ENCODE results near the gene FIG4. TPM values are rescaled to one million over a fixed set of nuclear protein-coding genes. Genes with fewer than 3 reads are reported as not detected.
"Not testable (repeated sequence)": the region's sequence is repeated elsewhere in the genome, so short reads cannot be mapped to it uniquely, and the experiment has no call there.

FIG4 gene
- total RNA-seq, 1 donor from 2014 or later, result 15.3 TPM

- DNase-seq, result no peak
These were observed 105.0 kb downstream of the FIG4 start for GRCh38 chr6:109795994-109796555.

GRCh38 chr6:109799129-109799528 is 108.0 kb downstream of the FIG4 start:
- DNase-seq, result no peak

GRCh38 chr6:109799664-109800063 is 108.6 kb downstream of the FIG4 start:
- DNase-seq, result no peak

- no peak for DNase-seq
These were observed 109.7 kb downstream of the FIG4 start for GRCh38 chr6:109800771-109801170.

GRCh38 chr6:109801794-109802193 is 110.7 kb downstream of the FIG4 start:
- no peak for DNase-seq

GRCh38 chr6:109804020-109804419 is 112.9 kb downstream of the FIG4 start:
- DNase-seq, result no peak

- DNase-seq, result no peak
These were observed 116.8 kb downstream of the FIG4 start for GRCh38 chr6:109807881-109808280.

GRCh38 chr6:109808837-109809236 is 117.7 kb downstream of the FIG4 start:
- no peak for DNase-seq

- no peak for DNase-seq
These were observed 124.0 kb downstream of the FIG4 start for GRCh38 chr6:109815054-109815453.

GRCh38 chr6:109816452-109817374 is 125.6 kb downstream of the FIG4 start:
- DNase-seq, result no peak

- DNase-seq, result no peak
These were observed 129.7 kb downstream of the FIG4 start for GRCh38 chr6:109820706-109821350.

- DNase-seq, result no peak
These were observed 130.3 kb downstream of the FIG4 start for GRCh38 chr6:109821428-109821827.

- DNase-seq, result no peak
These were observed 133.0 kb downstream of the FIG4 start for GRCh38 chr6:109824105-109824504.

- DNase-seq, result no peak
These were observed 135.5 kb downstream of the FIG4 start for GRCh38 chr6:109826551-109826950.

GRCh38 chr6:109831352-109831751 is 140.3 kb downstream of the FIG4 start:
- not testable (repeated sequence) for DNase-seq

GRCh38 chr6:109834131-109834530 is 143.0 kb downstream of the FIG4 start:
- DNase-seq, result no peak

GRCh38 chr6:109834595-109835437 is 143.7 kb downstream of the FIG4 start:
- no peak for DNase-seq

GRCh38 chr6:109840034-109840433 is 148.9 kb downstream of the FIG4 start:
- no peak for DNase-seq

- DNase-seq, result no peak
These were observed 149.7 kb downstream of the FIG4 start for GRCh38 chr6:109840796-109841195.

GRCh38 chr6:109841869-109842268 is 150.8 kb downstream of the FIG4 start:
- DNase-seq, result no peak

- no peak for DNase-seq
These were observed 161.6 kb downstream of the FIG4 start for GRCh38 chr6:109852713-109853112.

GRCh38 chr6:109853426-109853825 is 162.3 kb downstream of the FIG4 start:
- no peak for DNase-seq
